Astrocyte of the cerebellum (primary cell): ENCODE measurements around the gene BAIAP3.

ENCODE experiments used
- DNase-seq: peaks from one replicate; pipeline ENCODE4 v3.0.0-alpha.2; 2011; ENCODE audit warnings: low read depth
- H3K4me3 ChIP-seq: 2 replicates; pipeline ENCODE4 v1.5.1; 2011; ENCODE audit warnings: mild to moderate bottlenecking, low read depth, low read length, moderate library complexity
- in situ Hi-C: cut with HindIII; loops from 2 replicates; pipeline ENCODE4 v1.10.0; 2017; ENCODE audit warnings: low sequenced_read_pairs
- TF ChIP-seq, protein P1 (sequence below): IDR thresholded peaks from 2 replicates; pipeline ENCODE4 v1.5.1; 2012; ENCODE audit warnings: low read length, low read depth, moderate library complexity, mild to moderate bottlenecking; ENCODE audit errors: missing control alignments

BAIAP3 gene

GRCh38 chr16:1354815-1355540, 21.5 kb downstream of the BAIAP3 start:
- no peak overlapping the region for H3K4me3 ChIP-seq
- in situ Hi-C loops = no loop called here
- TF ChIP-seq, protein P1, sequence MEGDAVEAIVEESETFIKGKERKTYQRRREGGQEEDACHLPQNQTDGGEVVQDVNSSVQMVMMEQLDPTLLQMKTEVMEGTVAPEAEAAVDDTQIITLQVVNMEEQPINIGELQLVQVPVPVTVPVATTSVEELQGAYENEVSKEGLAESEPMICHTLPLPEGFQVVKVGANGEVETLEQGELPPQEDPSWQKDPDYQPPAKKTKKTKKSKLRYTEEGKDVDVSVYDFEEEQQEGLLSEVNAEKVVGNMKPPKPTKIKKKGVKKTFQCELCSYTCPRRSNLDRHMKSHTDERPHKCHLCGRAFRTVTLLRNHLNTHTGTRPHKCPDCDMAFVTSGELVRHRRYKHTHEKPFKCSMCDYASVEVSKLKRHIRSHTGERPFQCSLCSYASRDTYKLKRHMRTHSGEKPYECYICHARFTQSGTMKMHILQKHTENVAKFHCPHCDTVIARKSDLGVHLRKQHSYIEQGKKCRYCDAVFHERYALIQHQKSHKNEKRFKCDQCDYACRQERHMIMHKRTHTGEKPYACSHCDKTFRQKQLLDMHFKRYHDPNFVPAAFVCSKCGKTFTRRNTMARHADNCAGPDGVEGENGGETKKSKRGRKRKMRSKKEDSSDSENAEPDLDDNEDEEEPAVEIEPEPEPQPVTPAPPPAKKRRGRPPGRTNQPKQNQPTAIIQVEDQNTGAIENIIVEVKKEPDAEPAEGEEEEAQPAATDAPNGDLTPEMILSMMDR = no peak
- DNase-seq = no peak

GRCh38 chr16:1355591-1355990, 22.1 kb downstream of the BAIAP3 start:
- no peak for DNase-seq
- H3K4me3 ChIP-seq = no peak overlapping the region
- in situ Hi-C loops = no loop called here
- TF ChIP-seq, protein P1 = no peak

GRCh38 chr16:1356061-1356900, 22.8 kb downstream of the BAIAP3 start:
- TF ChIP-seq, protein P1 = no peak
- H3K4me3 ChIP-seq = no peak overlapping the region
- in situ Hi-C loops = no loop called here
- no peak for DNase-seq

GRCh38 chr16:1357906-1358566, 24.6 kb downstream of the BAIAP3 start:
- TF ChIP-seq, protein P1 = no peak
- no peak overlapping the region for H3K4me3 ChIP-seq
- in situ Hi-C loops = no loop called here
- DNase-seq = no peak

DNA sequence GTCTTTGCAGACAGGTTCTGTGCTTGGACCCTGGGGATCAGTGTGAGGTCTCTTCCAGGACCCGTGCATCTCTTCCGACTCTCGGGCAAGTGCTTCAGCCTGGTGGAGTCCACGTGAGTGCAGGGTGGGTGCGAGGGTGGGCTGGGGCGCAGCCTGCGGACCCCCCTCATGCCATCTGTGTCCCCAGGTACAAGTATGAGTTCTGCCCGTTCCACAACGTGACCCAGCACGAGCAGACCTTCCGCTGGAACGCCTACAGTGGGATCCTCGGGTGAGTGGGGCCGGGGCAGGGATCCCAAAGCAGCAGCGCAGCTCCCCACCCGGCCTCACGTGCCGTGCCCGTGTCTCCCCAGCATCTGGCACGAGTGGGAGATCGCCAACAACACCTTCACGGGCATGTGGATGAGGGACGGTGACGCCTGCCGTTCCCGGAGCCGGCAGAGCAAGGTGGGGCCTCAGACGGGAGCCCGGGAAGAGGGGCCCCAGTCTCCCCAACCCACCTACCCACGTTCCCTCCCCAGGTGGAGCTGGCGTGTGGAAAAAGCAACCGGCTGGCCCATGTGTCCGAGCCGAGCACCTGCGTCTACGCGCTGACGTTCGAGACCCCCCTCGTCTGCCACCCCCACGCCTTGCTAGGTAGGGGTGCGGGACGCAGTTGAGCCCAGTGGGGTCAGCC, 28.4 kb downstream of the BAIAP3 start:
- H3K4me3 ChIP-seq = no peak overlapping the region
- TF ChIP-seq, protein P1 = no peak
- in situ Hi-C loops = no loop called here
- no peak for DNase-seq

- in situ Hi-C loops = no loop called here
Measured at GRCh38 chr16:1362807-1363206, 29.4 kb downstream of the BAIAP3 start.

More at GRCh38 chr16:1362807-1363206, 29.4 kb downstream of the BAIAP3 start:
- H3K4me3 ChIP-seq = no peak overlapping the region
- TF ChIP-seq, protein P1 = no peak
- no peak for DNase-seq
